Left cardiac atrium (tissue), 2 donors: ENCODE measurements around the gene HEXA. TPM values are rescaled to one million over a fixed set of nuclear protein-coding genes. Genes with fewer than 3 reads are reported as not detected.

Experiments
- total RNA-seq, 2 donors: library from RNA; stranded (reverse); fragmentation: NEBNext Ultra II Directional; extraction: Animal tissue kit (Norgen Biotek cat#: 25700); gene quantifications; one replicate each; pipeline ENCODE4 v1.2.1, GENCODE V29; 2021
- donor health status: DM: no; HTN: yes; CAD: no; lungs with severe emphysema.
- donor health status: DM: yes; HTN: yes; CAD: no.

HEXA gene
- total RNA-seq, 2 donors from 2014 or later, result 78.2 to 82.3 TPM

Other genes with a start within 250 kb of the HEXA start
- not detected for gene GRAMD2A, start 178.2 kb downstream of the HEXA start, total RNA-seq
- gene PKM, start 144.8 kb downstream of the HEXA start, total RNA-seq, result 1,000 to 10,000 TPM in 1 of 2 donors, 100 to 1,000 TPM in 1; 881 to 1,100 TPM
- gene PARP6, start 103.5 kb downstream of the HEXA start, total RNA-seq, result 10 to 100 TPM; 30.4 to 36.0 TPM
- gene CELF6, start 55.9 kb downstream of the HEXA start, total RNA-seq, result 1 to 10 TPM in 1 of 2 donors, under 1 TPM in 1; 0.86 to 1.0 TPM
- gene TMEM202, start 22.3 kb upstream of the HEXA start, total RNA-seq, result not detected
- gene ARIH1, start 98.3 kb upstream of the HEXA start, total RNA-seq, result 100 to 1,000 TPM; 141 to 142 TPM